HG02588 (cell line): ENCODE measurements around the gene KAZN.

Experiments used
- ATAC-seq: cut with Tn5 transposase; IDR thresholded peaks from one replicate; pipeline ENCODE4 v1.9.1; 2021; ENCODE audit warnings: mild to moderate bottlenecking, moderate library complexity; ENCODE audit not compliant: unreplicated experiment

The KAZN gene

DNA sequence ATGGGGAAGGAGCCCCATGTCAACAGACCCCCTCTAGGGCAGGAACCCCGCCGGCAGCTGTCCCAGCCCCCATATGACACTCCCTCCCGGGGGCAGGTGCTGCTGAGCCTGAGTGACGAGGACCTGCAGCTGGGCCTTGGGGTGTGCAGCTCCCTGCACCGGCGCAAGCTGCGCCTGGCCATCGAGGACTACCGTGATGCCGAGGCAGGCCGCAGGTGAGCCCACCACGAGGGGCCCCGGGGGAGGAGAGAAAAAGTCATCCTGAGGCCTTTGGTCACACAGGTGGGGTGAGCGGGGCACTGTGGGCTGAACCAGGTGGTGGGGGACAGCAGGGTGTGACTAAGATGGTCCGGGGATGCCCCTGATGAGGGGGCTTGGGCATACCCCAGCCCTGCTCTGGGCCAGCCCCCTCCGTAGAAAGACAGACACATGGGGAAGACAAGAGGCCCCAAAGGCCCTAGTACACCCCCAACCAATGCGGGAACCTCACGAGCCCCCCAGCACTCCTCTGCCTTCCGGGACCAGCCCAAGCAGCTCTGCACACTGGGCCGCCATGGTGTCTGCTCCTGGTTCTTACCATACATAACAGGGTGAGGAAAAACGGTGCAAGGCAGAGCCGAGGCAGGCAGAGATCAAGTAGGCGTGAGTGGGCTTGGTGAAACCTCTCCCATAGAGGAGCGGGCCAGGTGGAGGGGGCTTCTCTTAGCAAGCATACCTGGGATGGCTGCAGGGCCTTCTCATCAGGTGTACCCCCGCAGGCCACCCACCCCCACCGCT, 496.4 kb downstream of the KAZN start:
- ATAC-seq = no peak

DNA sequence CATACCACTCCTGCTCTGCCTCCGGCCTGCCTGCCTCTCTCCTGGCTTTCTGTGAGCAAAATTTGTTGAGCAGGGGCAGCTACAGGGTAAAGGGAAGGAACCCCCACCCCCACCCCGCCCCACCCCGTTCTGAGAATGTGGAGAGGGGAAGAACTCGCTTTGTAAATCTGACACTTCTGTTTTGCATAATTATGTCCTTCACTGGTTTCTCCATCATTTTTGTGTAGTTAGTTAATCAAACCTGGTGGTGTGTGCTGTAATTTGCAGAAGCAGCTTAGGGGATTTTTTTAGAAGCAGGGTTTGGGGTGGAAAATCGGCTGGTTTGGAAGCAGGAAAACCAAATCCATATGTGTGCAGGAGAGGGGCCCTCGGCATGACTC, 497.0 kb downstream of the KAZN start:
- no peak for ATAC-seq

DNA sequence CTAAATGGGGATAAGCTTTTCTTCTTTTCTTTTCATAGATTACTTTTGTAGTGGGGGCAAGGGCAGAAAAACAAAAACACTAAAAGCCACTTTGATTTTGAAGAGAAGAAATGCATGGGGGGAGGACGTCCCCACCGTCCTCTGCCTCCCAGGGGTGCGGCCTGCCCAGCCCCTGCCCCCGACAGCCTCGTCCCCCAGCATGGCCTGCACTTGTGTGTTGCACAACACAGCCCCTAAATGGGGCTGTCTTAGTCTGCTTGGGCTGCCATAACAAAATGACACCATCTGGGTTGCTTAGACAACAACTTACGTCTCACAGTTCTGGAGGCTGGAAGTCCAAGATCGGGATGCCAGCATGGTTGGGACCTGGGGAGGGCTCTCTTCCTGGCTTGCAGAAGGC, 497.8 kb downstream of the KAZN start:
- ATAC-seq = no peak

DNA sequence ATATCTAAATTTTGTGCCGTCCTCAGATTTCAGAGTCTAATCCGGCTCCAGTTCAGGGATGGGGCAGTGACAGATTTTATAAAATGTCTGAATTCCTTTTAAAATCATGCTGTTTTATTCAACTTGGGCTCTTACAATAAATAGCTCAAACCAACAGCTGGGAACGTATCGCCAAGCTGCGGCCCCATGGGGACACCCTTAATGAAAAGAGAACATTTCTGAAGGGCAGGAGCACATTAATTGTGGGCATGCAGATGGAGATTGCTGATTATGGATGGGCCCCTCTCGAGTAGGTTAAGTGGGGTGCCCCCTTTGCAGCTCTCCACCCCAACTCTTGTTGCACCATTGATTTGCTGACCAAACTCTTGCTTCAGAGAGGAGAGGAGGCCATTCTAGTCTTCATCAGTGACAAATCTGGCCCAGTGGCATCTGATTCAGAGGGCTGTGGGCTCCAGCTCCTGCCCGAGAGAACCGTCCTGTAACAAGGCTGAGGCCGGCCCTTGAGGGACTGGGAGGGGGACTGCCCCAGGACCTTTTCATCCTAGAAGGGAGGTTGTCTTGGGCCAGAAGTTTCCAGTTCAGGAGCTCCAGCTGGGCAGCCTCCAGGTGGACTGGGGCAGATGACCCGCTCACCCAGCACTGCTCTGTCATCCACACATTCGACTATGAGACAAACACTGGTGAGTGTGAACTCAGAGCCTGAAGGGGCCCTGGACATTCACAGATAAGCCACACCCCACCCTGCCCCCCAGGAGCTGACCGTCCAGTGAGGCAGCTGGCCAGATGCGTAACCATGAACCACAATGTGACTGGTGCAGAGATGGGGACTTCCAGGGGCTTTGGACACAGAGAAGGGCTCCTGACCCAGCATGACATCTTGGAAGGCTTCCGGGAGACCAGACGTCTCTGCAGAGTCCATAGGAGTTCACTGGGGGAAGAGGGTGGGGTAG, 500.0 kb downstream of the KAZN start:
- no peak for ATAC-seq

GRCh38 chr1:15099441-15100120, 501.1 kb downstream of the KAZN start:
- ATAC-seq = no peak

GRCh38 chr1:15100121-15100879, 501.8 kb downstream of the KAZN start:
- ATAC-seq = no peak

DNA sequence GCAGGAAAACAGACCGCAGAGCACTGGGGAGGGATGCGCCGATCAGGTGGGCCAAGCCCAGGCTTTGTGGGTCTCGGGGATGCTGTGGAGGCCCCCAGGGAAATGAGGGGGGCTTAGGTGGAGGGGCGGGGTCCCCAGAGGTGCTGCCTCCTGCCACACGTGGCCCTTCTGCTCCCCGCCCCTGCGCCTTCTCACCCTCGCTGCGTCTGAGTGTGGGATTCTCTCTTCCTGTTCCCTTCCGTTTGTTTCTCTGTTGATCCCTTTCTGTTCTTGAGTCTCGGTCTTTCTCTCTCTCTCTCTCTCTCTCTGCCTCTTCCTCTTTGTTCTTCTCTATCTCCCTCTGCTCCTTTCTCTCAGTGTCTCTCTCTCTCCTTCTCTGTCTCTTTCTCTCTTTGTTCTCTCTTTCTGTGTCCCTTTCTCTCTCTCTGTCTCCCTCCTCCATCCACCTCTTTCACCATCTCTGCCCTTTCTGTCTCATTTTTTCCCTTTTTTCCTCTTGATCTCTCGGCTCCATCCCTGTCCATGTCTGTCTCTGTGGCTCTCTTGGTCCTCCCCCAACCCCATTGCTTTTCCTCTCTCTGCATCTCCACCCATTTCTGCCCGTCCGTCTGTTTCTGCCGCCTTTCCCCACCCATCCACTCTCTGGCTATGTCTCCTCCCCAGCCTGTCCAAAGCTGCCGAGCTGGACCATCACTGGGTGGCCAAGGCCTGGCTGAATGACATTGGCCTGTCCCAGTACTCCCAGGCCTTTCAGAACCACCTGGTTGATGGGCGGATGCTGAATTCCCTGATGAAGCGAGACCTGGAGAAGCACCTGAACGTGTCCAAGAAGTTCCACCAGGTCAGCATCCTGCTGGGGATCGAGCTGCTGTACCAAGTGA, 502.6 kb downstream of the KAZN start:
- no peak for ATAC-seq

DNA sequence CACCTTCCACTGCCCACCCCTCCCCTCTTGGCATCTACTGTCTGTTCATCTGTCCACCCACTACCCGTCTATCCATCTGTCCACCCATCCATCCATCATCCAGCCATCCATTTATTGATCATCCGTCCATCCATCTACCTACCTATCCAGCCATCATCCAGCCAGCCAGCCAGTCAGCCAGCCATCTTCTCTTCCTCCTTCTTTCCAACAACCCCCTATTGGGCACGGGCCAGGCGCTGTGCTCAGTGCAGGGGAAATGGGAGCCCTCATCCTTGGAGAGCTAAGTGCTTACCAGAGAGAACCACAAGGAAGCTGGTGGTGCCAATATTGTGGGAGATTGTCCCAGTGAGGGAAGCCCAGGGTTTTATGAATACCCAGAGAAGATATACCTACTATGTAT, 503.3 kb downstream of the KAZN start:
- no peak for ATAC-seq

- no peak for ATAC-seq
Observed at GRCh38 chr1:15102646-15103045, 504.2 kb downstream of the KAZN start.

DNA sequence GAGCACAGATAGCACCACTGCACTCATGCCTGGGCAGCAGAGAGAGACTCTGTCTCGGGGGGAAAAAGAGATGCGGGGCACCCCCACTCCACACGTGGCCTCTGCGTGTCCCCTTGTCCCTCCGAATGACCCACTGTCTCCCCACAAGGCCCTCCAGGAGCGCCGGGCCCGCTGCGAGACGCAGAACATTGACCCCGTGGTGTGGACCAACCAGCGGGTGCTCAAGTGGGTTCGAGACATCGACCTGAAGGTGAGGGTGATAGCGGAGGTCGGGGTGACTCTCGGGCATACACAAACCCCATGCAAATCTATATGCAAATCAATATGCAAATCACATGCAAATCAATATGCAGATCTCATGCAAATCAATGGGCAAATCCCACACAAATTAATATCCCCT, 504.7 kb downstream of the KAZN start:
- no peak for ATAC-seq

DNA sequence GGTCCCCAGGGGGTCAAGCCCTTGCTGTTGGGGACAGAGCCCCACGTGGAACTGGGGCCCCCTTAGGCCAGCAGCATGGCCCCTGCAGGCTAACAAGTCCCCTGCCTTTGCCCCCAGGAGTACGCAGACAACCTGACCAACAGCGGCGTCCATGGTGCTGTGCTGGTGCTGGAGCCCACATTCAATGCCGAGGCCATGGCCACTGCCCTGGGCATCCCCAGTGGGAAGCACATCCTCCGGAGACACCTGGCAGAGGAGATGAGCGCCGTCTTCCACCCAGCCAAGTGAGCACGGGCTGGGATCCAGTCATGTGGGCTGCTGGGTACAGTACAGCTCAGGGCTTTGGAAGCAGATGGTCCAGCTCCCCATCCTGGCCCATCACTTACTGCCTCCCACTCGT, 505.4 kb downstream of the KAZN start:
- ATAC-seq = no peak

GRCh38 chr1:15104768-15105167, 506.3 kb downstream of the KAZN start:
- no peak for ATAC-seq

DNA sequence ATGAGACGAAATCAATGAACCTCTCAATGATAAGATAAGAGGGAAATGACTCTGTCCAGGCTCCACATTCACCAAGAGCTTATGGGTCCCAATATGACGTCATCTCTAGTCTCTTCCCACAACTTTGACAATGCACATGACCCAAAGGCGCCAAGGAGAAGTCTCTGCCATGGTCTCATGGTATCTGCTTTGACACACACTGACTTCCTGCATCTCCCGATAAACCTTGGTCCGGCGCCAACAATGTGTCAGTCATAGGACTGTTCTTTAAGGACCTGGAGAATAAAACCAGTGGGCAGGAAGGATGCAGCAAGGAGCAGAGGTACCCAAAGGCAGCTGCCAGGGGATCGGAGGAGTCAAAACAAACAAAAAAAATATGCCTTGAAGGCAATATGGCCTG, 508.1 kb downstream of the KAZN start:
- no peak for ATAC-seq

DNA sequence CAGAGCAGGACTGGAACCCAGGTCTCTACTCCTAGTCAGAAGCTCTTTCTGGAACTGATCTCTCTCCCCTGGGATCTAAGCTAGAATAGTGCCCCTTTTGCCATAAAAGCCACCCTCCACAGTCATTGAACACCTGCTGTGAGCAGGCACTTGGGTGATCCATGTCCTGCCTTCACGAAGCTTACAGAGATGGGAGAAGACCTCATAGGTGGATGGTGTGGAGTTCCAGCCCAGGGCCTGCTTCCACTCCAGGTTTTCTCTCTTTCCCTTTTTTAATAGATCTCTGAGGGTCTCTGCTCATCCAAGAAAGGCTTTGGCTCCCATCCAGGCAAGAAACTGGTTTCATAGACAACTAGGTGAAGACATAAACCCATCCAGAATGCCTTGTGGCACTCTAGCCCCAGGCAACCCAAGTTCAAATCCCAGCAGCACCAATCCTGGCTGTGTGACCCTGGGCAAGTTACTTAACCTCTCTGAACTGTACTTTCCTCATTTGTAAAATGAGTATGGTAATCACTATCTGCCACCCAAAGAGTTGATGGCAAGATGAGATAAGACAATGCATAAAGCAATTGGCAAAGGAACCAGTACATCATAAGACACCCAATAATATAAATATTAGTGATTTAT, 508.7 kb downstream of the KAZN start:
- ATAC-seq = no peak

DNA sequence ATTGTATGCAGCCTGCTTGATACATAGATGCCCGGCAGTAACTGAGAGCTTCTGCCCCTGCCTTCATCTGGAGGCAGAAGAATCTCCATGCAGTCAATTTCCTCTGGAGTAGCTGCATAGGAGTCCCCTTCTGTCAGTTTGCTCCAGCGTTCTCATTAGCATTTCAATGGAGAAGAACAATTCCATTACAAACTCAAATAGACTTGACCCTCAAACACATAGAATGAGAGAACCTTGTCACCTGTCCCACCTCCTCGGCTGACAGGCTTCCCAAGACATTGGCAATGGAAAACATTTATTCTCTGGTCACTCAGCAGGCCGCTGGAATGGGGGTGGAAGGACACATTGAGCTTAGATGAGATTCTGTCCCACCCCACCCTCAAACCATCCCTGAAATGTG, 509.4 kb downstream of the KAZN start:
- no peak for ATAC-seq

DNA sequence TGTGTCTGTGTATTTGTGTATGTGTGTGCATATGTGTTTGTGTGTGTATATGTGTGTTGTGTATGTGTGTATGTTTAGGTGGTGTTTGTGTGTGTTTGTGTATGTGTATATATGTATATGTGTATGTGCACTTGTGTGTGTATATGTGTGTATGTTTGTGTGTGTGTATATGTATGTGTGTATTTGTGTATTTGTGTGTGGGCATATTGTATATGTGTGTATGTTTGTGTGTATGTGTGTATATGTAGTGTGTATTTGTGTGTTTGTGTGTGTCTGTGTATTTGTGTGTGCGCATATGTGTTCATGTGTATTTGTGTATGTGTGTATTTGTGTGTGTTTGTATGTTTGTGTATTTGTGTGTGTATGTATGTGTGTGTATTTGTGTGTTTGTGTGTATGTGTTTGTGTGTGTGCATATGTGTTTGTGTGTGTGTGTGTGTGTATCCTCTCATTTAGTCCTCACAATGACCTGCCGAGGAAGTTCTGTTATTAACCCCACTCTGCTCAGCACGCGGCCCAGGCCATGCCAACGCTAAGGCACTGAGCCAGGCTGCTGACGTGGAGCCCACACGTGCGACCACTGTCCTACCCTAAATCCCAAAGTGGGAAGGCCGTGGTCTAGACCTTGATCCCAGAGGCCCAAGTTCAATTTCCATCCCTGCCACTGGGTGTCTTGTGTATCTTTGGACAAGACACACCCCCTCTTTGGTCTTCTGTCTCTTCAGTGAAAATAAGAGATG, 511.8 kb downstream of the KAZN start:
- no peak for ATAC-seq

DNA sequence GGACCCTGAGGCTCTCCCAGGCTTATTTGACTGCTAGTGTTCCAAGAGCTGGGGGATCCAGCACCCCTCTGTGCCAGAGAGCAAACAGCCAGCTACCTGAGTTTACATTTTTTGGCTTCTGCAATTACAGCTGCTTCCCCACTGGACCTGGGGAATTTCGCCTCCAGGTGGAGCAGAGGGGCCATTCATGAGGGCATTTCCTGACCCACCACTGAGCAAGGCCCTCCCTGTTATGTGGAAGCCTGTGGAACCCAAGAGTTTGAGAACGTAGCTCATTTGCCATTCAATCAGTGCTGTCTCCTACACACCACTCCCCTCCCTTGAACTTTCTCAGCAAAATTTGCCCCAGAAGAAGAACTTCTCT, 512.4 kb downstream of the KAZN start:
- no peak for ATAC-seq

DNA sequence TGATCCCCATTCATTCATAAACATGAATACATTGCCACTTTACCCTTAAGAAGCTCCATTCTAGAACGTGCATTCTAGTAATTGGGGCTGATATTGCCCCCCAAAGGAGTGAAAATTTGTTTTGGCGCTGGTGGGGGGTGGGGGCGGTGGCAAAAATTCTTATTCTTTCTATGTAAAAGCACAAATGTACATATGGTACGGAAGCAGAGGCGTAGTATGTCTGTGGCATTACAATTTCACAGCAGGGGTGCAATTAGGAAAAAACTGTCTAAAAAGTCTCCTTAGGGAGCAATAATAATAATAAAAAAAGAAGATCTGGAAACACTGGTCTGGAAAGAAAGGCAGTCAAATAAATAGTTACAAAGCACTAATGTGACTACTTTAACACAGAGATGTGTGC, 514.7 kb downstream of the KAZN start:
- no peak for ATAC-seq

- no peak for ATAC-seq
Observed at GRCh38 chr1:15114884-15115283, 516.4 kb downstream of the KAZN start.
